HG03159 (cell line): ENCODE results near the gene POU2F2.

ENCODE experiments used
- ATAC-seq: cut with Tn5 transposase; IDR thresholded peaks from one replicate; pipeline ENCODE4 v1.9.1; 2021; ENCODE audit warnings: mild to moderate bottlenecking, moderate library complexity; ENCODE audit not compliant: unreplicated experiment

POU2F2 gene

DNA sequence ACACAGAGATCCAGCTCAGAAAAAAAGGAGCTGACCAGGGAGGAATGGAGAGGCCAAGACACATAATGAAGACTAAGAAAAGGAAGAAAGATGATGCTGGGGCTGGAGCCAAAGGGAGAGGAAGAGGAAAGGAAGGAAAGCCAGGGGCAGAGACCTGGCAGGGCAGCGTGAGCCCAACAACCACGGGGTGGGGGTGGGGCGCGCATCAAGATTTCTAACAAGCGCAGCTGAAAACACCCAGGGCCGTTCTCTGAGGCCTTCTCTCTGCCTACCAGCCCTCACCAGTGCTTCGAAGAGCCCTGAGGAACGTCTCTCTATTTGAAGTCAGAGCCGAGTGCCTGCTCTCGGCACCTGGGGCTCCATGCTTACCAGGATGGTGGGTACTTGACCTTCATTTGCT lies 23.6 kb upstream of the POU2F2 start:
- no peak for ATAC-seq

DNA sequence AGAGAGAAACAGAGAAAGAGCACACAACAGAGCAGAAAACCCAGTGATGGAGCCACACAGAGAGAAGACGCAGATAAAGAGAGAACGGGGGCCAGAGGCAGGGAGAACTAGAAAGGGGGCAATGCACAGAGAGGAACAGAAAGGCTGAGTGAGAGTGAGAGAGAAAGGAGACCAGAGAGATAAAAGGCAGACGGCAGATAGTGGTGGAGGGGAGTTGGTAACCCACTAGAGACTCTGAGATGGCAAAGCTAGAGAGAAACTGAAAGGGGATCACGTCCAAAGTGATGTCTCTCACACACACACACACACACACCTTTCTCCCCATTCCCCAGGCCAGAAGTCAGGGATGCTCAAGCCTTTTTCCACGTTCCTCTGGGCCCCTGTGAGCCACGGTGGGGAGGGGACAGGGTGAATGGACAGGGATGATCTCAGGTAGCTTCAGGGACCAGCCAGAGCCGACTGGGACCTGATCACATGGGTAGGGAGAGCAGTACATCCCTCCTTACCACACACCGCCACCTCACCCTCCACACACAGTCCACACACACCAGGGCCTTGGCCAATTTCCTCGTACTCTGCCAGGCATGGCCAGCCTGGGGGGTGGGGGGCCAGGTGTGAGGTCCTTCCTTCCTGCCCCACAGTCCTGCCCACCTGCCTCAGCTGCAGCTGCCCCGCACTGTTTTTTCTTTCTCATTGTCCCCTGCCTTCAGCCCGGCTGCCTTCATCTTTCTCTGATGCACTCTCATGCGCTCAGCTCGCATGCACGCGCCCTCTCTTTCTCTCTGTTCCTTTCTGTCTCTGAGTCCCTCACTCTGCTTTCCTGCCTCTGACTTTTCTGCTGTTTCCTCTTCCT lies 22.5 kb upstream of the POU2F2 start:
- ATAC-seq, result no peak

- ATAC-seq, result no peak
These were observed 21.6 kb upstream of the POU2F2 start for GRCh38 chr19:42153672-42154433.

DNA sequence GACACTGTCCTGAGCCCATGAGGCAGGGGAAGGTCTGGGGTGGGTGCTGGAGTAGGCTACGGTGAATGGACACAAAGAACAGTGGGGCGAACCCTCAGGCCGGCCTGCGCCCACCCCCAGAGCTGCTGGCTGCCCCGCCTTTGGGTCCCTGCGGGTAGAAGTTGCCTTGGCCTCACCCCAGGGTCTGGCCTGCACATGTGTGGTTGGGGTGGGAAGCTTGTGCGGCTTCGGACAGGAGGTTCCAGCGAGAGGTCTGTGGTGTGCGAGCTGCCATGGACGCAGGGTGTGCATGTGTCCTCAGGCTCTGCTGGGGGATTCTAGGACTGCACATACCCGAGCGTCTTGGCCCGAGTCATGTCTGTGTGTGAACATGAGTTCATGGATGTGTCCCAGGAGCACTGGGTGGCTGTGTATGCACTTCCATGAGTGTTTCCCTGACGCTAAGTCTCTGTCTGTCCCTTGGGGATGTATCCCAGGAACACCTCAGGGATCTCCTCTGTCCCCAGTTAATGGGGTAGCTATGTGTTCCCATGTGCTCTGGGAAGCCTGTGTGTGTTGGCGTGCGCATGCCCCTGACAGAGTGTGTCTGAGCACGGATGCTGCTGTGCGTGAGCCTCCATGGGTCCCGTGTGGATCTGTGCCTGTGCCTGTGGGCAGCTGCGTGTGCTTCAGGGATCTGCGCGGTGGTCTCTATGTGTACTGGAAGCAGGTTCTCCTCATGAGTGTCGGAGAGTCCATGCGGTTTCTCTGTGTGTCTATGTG lies 20.8 kb upstream of the POU2F2 start:
- no peak for ATAC-seq

DNA sequence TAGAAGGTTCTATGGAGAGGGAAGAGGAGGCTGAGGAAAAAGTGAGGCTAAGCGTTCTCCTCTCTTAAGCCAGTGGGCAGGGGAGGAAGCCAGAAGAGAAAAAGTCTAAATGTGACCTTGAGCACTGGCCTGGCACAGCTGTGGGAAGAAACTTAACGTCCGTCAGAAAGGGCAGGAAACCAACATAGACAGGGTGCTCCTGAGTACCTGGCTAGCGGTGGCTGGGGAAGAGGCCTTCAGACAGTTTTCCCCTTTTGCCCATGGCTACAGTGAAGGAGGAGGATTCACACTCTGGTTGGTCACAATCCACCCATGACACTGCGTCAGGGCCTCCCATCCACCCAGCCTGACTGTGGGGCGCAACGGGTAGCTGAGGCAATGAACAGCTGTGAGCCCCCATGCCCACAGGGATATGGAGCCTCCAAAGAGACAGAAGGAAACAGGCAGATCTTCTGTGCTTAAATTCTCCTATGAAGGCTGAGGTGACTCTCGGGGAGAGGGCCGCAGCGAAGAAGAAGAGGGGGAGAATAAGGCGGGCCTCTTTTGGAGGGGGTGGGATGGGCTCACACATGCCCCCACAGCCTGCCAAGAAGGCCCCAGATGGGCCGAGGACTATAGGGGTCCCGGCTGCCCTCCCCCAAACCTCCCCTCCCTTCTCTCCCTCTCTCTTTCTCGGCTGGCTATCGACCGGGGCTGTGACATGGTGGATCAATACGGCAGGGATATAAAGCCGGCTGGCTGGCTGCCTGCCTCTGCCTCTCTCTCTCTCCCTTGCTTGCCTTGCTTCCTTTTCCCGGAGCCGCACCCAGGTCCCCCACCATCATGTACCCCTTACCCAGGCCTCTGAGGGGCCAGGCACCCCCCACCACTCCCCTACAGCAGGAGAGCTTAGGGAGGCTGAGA lies 19.8 kb upstream of the POU2F2 start:
- ATAC-seq, result no peak

DNA sequence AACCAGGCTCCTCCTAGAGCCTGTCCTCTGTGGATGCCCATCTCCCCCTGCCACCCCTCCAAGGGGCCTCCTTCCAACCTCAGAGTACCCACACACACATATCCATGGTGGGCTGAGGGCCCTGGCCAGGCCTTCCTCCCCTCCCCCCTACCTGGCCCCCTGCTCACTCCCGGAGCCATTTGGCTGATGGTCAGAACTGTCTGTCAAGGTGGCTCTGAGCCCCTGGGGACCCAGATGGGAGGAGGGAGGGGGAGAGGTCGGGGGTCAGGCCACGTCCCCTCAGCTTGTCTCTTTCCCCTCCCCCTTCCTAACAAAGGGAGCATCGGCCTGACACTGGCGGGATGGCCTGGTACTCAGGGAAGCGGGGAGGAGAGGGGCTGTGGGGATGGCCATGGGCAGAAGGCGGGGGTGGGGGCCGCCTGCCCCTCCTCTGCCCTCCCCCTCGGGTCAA lies 18.7 kb upstream of the POU2F2 start:
- ATAC-seq, result no peak

- no peak for ATAC-seq
These were observed 18.1 kb upstream of the POU2F2 start for GRCh38 chr19:42150364-42150763.

DNA sequence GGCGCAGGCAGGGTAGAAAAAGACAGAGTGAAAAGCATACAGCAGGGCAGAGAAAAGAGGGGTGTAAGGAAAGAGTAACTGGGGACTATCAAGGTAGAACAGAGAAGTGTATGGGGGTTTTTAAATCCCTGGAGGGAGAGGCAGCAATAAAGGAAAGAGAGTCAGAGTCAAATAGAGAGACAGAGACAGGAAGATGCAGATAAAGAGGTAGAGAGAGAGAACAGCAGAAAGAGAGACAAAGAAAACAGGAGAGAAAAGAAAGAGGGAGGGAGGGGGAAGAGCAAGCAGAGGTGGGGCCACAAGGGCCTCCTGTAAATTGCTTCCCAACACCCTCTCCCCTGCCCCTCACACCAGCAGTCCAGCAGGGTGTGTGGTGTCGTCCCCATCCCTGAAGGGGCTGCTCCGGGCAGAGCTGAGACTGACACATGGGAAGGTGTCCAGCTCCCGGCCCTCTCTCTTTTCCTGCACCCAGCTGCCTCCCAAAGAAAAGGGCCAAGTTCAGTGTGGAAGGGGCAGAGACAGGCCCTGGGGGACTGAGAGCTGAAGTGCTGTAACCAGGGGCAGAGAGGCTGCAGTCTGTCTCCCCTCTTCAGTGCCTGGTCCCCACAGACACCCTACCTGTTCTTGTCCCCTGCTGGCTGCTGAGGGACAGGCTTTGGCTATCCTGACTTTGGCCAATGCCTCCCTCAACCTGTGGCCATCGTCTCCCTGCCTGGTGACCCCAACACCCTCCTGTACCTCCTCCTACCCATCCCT lies 17.4 kb upstream of the POU2F2 start:
- ATAC-seq, result no peak

DNA sequence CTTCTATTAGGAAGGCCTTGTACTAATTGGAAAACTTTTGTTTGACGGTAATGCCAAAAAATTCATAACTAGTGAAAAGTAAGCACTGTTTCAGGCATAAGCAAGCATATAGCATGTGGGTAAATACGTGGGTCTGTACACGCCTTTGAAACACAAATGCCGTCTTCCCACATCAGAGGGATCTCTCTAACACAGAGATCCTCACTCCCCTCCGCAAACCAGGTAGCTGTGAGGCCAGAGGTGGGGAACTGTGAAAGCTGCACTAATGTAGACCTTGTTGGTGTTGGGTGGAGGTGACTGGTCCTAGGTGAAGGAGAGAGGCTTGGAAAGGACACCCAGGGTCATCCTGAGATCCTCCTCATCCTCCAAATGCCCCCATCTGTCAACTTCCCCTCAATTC lies 16.0 kb upstream of the POU2F2 start:
- ATAC-seq, result no peak

GRCh38 chr19:42143341-42144234 lies 11.3 kb upstream of the POU2F2 start:
- ATAC-seq, result no peak

- no peak for ATAC-seq
These were observed 8.0 kb upstream of the POU2F2 start for GRCh38 chr19:42140125-42140754.

DNA sequence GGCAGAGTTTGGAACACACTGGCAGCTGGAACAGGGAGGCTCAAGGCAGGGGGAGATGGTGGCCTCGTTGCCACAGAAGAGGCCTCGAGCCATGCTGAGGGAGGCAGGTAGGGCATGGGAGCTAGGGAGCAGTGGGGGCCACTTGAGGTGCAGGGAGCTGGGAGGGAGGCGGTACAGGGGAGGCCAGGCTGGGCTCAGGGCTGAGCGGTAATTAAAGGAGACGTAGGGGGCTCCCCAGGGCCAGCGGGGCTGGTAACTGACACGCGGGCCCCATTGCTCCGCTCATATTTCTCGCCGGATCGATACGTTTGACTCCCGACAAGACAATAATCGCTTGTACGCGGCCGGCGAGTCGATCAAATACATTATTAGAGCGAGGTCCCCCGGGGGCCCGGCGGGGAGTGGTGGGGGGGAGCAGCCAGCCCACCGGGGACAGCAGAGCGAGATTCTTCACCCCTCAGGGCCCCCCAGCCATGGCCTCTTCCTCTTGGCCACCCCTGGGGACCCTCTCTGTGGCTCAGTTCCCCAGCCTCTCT lies 2.4 kb upstream of the POU2F2 start:
- ATAC-seq, result no peak

DNA sequence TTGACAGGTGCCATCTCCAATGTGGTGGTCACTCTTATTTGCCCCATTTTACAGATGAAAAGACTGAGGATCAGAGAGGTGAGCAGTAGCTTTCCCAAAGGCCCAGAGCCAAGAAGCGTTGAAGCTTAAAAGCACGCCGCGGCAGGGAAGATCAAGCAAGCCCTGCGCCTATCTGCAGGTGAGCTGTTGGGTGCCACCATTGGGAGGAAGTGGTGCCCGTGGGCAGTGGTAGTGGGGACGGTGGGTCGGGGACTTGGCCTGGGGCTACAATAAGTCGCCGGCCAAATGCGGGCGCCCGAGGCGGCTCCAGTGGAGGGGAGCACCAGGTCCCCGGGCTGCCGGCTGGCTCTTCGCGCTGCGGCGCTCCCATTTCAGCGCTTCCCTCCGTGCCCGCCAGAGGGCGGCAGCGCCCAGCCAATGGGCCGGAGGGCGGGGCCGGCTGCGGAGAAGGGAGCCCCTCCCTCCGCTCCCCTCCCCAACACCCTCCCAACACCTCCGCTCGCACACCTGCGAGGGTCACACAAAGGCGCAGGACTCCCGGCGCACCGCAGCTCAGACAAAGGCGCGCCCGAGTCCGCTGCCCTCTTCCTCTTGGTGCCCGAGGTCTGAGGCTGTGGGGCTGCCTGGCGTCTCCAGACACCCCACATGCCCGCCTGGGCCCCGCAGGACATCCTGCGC lies 744 bp upstream of the POU2F2 start:
- no peak for ATAC-seq

- no peak for ATAC-seq
These were observed 857 bp downstream of the POU2F2 start for GRCh38 chr19:42131149-42132029.

- no peak for ATAC-seq
These were observed 2.0 kb downstream of the POU2F2 start for GRCh38 chr19:42130254-42130573.

- ATAC-seq, result peak; percentile 49
These were observed 2.6 kb downstream of the POU2F2 start for GRCh38 chr19:42129399-42130253.
